Vagina (tissue), 2 donors: Measurements from ENCODE around the gene EFCAB6. TPM values are rescaled to one million over a fixed set of nuclear protein-coding genes. Genes with fewer than 3 reads are reported as not detected.

Experiments
- DNase-seq, 2 donors: peaks; one replicate each; pipeline ENCODE4 v3.0.0-alpha.2; 2017; ENCODE audit errors: extremely low spot score in 2 of 2
- H3K27ac ChIP-seq: fragments of 200-600 bp; sonication (generic); one replicate; pipeline ENCODE4 v1.5.1; 2019
- H3K27me3 ChIP-seq: fragments of 200-600 bp; sonication (generic); one replicate; pipeline ENCODE4 v1.5.1; 2019
- H3K36me3 ChIP-seq, 2 donors: fragments of 200-600 bp; sonication (generic); one replicate each; pipeline ENCODE4 v1.5.1; 2017 to 2019
- H3K4me1 ChIP-seq: fragments of 200-600 bp; sonication (generic); one replicate; pipeline ENCODE4 v1.5.1; 2019
- H3K4me3 ChIP-seq, 2 donors: fragments of 200-600 bp; sonication (generic); 1 replicate in 1 of 2; 2 replicates in 1 of 2; pipeline ENCODE4 v1.5.1; 2016 to 2019
- H3K9me3 ChIP-seq: fragments of 200-600 bp; sonication (generic); one replicate; pipeline ENCODE4 v1.5.1; 2019
- POLR2A ChIP-seq, 2 donors: fragments of 450-650 bp; IDR thresholded peaks; one replicate each; pipeline ENCODE4 v1.6.1; 2017; ENCODE audit warnings: antibody characterized with exemption in 2 of 2, mild to moderate bottlenecking in 2 of 2, moderate library complexity in 2 of 2
- POLR2AphosphoS5 ChIP-seq, 2 donors: sonication (generic); formaldehyde crosslinking; IDR thresholded peaks; one replicate each; pipeline ENCODE4 v1.9.0; 2017; ENCODE audit warnings: antibody characterized with exemption in 2 of 2, mild to moderate bottlenecking in 2 of 2, low read depth in 1 of 2; ENCODE audit not compliant: insufficient read depth in 1 of 2
- intact Hi-C: fragments of 100-400 bp; cut with DNase I; formaldehyde crosslinking; loops from one replicate; pipeline ENCODE4 v1.15.1; 2023
- total RNA-seq: library from RNA; depleted of rRNA; stranded (reverse); fragments of >200 nt; gene quantifications from one replicate; pipeline ENCODE4 v1.2.3, GENCODE V29; 2016
- TF ChIP-seq, protein P1 (sequence below), 3 experiments: fragments of 450-650 bp in 2 of 3; fragments of 200-600 bp in 1 of 3; sonication (generic) in 1 of 3; IDR thresholded peaks; one replicate each; pipeline ENCODE4 v1.5.1; 2017 to 2019; ENCODE audit warnings: antibody characterized with exemption in 3 of 3, mild to moderate bottlenecking in 2 of 3, moderate library complexity in 2 of 3

EFCAB6 gene
- total RNA-seq, 1 donor from 2014 or later = 1.7 TPM

DNA sequence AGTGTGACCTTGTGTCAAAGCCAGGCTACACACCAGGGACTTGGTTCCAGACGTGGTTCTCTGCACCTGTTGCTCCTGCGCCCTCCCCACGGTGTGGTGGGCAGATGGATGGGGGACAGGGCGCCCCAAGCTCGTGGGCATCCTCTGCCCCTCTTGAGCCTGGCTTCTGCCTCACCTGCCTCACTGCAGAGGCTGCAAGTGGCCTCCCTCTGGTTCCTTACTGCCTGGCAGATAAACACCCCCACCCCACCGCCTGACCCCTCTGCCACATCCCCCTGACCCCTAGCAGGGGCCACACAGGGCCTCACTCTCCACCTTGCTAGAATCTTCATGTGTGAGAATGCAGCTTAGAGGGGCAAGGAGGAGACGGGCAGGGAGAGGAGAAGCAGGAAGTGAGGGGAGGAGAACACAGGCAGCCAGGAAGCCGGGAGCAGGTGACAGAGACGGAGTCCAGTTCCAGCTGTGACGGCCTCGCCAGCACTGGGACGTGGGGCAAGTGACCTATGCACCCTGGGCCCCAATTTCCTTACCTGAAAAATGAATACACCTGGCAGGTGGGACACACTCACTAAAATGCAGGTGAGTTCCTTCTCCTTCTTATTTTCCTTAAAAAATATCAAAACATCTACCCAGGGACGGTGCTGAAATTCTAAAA is 178.3 kb downstream of the EFCAB6 start:
- H3K4me1 ChIP-seq = no peaks in the 10 kb centered on the region
- intact Hi-C loops = no loop called here
- no peak for DNase-seq

GRCh38 chr22:43631846-43632245 is 180.3 kb downstream of the EFCAB6 start:
- Histone ChIP-seq H3K36me3 (no peaks in the 10 kb centered on the region), H3K9me3 (no peaks in the 10 kb centered on the region), H3K27me3 (no peaks in the 10 kb centered on the region), H3K4me1 (no peaks in the 10 kb centered on the region), H3K27ac (no peak overlapping the region), H3K4me3 (no peak overlapping the region)
- no peak for DNase-seq
- intact Hi-C loops = no loop called here
- TF ChIP-seq POLR2A (IDR thresholded peaks at IDR 0.05) = no peak
- no peak for TF ChIP-seq POLR2AphosphoS5 (IDR thresholded peaks at IDR 0.05; ENCODE audit: insufficient read depth in 1 of 2, low read depth in 1 of 2)
- TF ChIP-seq, protein P1, sequence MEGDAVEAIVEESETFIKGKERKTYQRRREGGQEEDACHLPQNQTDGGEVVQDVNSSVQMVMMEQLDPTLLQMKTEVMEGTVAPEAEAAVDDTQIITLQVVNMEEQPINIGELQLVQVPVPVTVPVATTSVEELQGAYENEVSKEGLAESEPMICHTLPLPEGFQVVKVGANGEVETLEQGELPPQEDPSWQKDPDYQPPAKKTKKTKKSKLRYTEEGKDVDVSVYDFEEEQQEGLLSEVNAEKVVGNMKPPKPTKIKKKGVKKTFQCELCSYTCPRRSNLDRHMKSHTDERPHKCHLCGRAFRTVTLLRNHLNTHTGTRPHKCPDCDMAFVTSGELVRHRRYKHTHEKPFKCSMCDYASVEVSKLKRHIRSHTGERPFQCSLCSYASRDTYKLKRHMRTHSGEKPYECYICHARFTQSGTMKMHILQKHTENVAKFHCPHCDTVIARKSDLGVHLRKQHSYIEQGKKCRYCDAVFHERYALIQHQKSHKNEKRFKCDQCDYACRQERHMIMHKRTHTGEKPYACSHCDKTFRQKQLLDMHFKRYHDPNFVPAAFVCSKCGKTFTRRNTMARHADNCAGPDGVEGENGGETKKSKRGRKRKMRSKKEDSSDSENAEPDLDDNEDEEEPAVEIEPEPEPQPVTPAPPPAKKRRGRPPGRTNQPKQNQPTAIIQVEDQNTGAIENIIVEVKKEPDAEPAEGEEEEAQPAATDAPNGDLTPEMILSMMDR (IDR thresholded peaks at IDR 0.05) = no peak

More for the DNA sequence above, 178.3 kb downstream of the EFCAB6 start:
- Histone ChIP-seq H3K36me3 (no peaks in the 10 kb centered on the region), H3K27me3 (no peaks in the 10 kb centered on the region), H3K27ac (no peak overlapping the region), H3K4me3 (no peak overlapping the region), H3K9me3 (no peaks in the 10 kb centered on the region)
- TF ChIP-seq, protein P1 (IDR thresholded peaks at IDR 0.05) = no peak
- no peak for TF ChIP-seq POLR2A (IDR thresholded peaks at IDR 0.05)
- no peak for TF ChIP-seq POLR2AphosphoS5 (IDR thresholded peaks at IDR 0.05; ENCODE audit: insufficient read depth in 1 of 2, low read depth in 1 of 2)

GRCh38 chr22:43631201-43631600 is 180.9 kb downstream of the EFCAB6 start:
- DNase-seq = no peak
- intact Hi-C loops = no loop called here
- H3K27ac ChIP-seq = no peak overlapping the region
- no peaks in the 10 kb centered on the region for H3K4me1 ChIP-seq
- no peaks in the 10 kb centered on the region for H3K9me3 ChIP-seq
- no peak for TF ChIP-seq POLR2A (IDR thresholded peaks at IDR 0.05)
- TF ChIP-seq, protein P1 (IDR thresholded peaks at IDR 0.05) = no peak
- TF ChIP-seq POLR2AphosphoS5 (IDR thresholded peaks at IDR 0.05; ENCODE audit: insufficient read depth in 1 of 2, low read depth in 1 of 2) = no peak
- no peak overlapping the region for H3K4me3 ChIP-seq
- no peaks in the 10 kb centered on the region for H3K27me3 ChIP-seq
- H3K36me3 ChIP-seq = no peaks in the 10 kb centered on the region

DNA sequence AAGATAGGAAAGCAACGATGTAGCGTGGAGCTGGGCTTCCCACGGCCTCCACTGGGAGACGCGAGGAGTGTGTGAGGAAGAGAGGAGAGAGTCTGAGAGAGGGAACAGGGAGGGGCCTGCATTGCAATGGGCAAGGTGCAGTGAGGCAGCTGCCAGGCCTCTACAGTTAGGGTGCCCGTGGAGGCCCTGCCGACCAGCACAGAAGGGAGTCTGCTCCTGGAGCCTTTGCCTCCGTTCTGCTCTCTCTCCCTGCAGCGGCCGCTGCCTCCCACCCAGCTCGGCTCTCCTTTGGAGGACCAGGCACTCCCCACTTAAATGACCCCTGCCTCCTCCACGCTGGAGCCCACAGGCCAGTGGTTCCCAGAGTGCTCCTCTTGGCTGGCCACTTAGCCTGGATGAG is 181.7 kb downstream of the EFCAB6 start:
- no peak overlapping the region for H3K27ac ChIP-seq
- no peaks in the 10 kb centered on the region for H3K4me1 ChIP-seq
- no peak for TF ChIP-seq POLR2AphosphoS5 (IDR thresholded peaks at IDR 0.05; ENCODE audit: insufficient read depth in 1 of 2, low read depth in 1 of 2)
- TF ChIP-seq POLR2A (IDR thresholded peaks at IDR 0.05) = no peak
- TF ChIP-seq, protein P1 (IDR thresholded peaks at IDR 0.05) = no peak
- intact Hi-C loops = no loop called here
- no peaks in the 10 kb centered on the region for H3K36me3 ChIP-seq
- no peaks in the 10 kb centered on the region for H3K27me3 ChIP-seq
- no peak for DNase-seq
- no peak overlapping the region for H3K4me3 ChIP-seq
- no peaks in the 10 kb centered on the region for H3K9me3 ChIP-seq

GRCh38 chr22:43628250-43628649 is 183.9 kb downstream of the EFCAB6 start:
- Histone ChIP-seq H3K36me3 (no peaks in the 10 kb centered on the region), H3K27ac (no peak overlapping the region), H3K4me3 (no peak overlapping the region), H3K27me3 (no peaks in the 10 kb centered on the region), H3K9me3 (no peaks in the 10 kb centered on the region), H3K4me1 (no peaks in the 10 kb centered on the region)
- no peak for DNase-seq
- intact Hi-C loops = no loop called here
- no peak for TF ChIP-seq POLR2A (IDR thresholded peaks at IDR 0.05)
- TF ChIP-seq, protein P1 (IDR thresholded peaks at IDR 0.05) = no peak
- no peak for TF ChIP-seq POLR2AphosphoS5 (IDR thresholded peaks at IDR 0.05; ENCODE audit: insufficient read depth in 1 of 2, low read depth in 1 of 2)
